D721Med (cell line): ENCODE data around the gene TDRKH.

Source experiments
- DNase-seq: peaks from one replicate; pipeline ENCODE4 v3.0.0; 2011; ENCODE audit warnings: low spot score; ENCODE audit not compliant: insufficient read length
- FAIRE-seq: peaks from 2 replicates; lab custom pipeline; 2011; peaks lifted over from hg19 to GRCh38; lab: Jason Lieb, UNC
- CTCF ChIP-seq: IDR thresholded peaks from 2 replicates; pipeline ENCODE4 v1.5.1; 2012; ENCODE audit warnings: mild to moderate bottlenecking, control low read depth; ENCODE audit not compliant: insufficient read depth; ENCODE audit errors: missing control alignments

Gene TDRKH

GRCh38 chr1:151801310-151801820 lies 11.1 kb upstream of the TDRKH start:
- DNase-seq = no peak
- no peak for FAIRE-seq
- no peak for TF ChIP-seq CTCF

- TF ChIP-seq CTCF = no peak
- DNase-seq (no peak), FAIRE-seq (no peak)
Observed at GRCh38 chr1:151800830-151801229, 10.5 kb upstream of the TDRKH start.

GRCh38 chr1:151799179-151800022 lies 9.1 kb upstream of the TDRKH start:
- DNase-seq (no peak), FAIRE-seq (no peak)
- no peak for TF ChIP-seq CTCF

- TF ChIP-seq CTCF = no peak
- no peak for FAIRE-seq
- no peak for DNase-seq
Observed at GRCh38 chr1:151798571-151798970, 8.3 kb upstream of the TDRKH start.

- FAIRE-seq (no peak), DNase-seq (no peak)
Observed at GRCh38 chr1:151790940-151791651, 796 bp upstream of the TDRKH start.

GRCh38 chr1:151787689-151788088 lies 2.6 kb downstream of the TDRKH start:
- DNase-seq (no peak), FAIRE-seq (no peak)
- TF ChIP-seq CTCF = no peak

More at GRCh38 chr1:151790940-151791651, 796 bp upstream of the TDRKH start:
- TF ChIP-seq CTCF = no peak
